ENCODE measurements around the gene BCR. TPM values are rescaled to one million over a fixed set of nuclear protein-coding genes. Genes with fewer than 3 reads are reported as not detected.
A peak's percentile ranks its signal among the peaks of the same experiment; 100 is the strongest.

Gene BCR
- total RNA-seq, 6 donors from 2014 or later, result 47.1 to 105 (median 68.6) TPM

DNA sequence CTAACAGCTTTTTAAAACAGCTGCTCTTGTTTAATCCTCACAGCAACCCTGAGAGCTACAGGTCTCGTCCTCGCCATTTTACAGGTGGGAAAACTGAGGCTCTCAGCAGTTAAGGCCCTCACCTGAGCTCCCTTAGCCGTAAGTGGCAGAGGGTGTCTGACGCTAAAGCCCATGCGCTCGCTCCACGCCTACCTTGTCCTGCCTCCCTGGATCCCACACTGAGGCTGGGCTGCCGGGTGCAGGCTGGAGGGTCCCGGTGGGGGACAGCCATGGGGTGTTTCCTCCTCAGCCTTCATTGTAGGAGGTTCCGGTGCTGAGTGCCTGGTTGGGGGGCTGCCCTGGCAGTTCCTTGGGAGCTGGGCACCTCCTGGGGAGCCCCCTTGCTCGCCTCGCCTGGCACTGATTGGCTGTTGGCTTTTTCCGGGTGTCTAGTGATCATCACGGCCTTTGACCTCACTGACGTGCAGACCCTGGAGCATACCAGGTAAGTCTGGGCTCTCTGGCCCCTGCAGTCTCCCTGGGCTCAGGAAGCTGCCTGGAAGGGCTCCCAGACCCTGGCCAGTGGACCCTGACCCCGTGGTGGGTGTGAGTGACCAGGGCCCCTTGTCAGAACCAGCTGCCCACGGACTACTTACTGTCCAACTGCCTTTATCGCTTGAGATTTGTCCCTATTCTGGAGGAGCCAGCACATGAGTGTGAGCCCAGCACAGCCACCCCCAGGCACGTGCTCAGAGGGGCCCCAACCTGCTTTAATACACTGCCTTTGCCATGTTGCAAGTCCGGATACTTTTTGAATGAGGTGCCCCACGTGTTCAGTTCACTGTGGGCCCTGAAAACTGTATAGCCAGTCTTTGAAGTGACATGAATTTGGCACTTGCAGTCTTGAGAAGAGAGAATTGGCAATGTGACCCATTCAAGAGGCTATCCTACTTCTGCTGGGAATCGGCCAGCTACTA, 22.5 kb upstream of the BCR start:
- H3K9me3 ChIP-seq, result no peaks in the 10 kb centered on the region
- H3K27me3 ChIP-seq, result no peaks in the 10 kb centered on the region
- 80 to 85% methylated on average over 14 to 16 of the region's 22 CpGs for WGBS, 2 donors
- peak in 1 of 2 donors; percentile 35 for ATAC-seq (ENCODE audit: low FRiP score in 2 of 2)
- no peak for TF ChIP-seq EP300 (IDR thresholded peaks at IDR 0.05)
- no peak for TF ChIP-seq POLR2A (IDR thresholded peaks at IDR 0.05)
- peaks cover 3 to 31% (median 20%) of the 10 kb centered on the region in 4 donors for H3K4me1 ChIP-seq
- no peaks in the 10 kb centered on the region for H3K36me3 ChIP-seq
- peak; percentile 60 to 71 for DNase-seq
- no peak overlapping the region for H3K4me3 ChIP-seq
- peak overlapping the region in 3 of 4 donors; percentile 56 to 68 (median 68) for H3K27ac ChIP-seq

DNA sequence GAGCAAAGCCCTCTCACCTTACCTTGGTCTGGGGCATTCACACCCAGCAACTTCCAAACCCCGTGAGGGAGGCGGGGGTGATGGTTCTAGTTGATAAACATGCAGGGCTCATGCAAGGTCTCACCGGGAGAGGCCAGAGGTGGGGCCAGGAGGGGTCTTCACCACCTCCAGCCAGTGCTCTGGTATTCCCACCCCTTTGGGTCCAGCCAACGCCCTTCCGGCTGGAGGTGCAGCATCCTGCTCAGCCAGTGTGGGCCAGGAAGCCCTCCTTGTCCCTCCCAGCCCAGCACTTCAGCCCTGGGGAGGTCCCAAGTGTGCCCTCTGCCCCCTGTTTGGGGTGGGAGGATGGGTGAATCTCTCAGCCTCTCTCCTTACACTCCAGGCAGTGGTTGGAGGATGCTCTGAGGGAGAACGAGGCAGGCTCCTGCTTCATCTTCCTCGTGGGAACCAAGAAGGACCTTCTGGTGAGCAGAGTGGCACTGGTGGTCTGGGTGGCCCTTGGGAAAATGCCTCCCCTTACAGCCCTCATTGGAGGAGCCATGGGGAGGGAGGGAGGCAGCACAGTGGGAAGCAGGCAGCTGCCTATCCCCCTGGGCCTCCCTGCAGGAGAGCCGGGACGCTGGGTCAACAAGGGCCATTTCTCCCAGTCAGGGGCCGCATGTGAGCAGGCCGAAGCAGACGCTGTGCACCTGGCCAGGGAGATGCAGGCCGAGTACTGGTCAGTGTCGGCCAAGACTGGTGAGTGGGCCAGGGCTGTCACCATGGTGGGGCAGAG, 21.6 kb upstream of the BCR start:
- DNase-seq (peak in 1 of 2 donors; percentile 53), ATAC-seq (ENCODE audit: low FRiP score in 2 of 2) (peak in 1 of 2 donors; percentile 2)
- Histone ChIP-seq H3K9me3 (no peaks in the 10 kb centered on the region), H3K27me3 (no peaks in the 10 kb centered on the region), H3K4me1 (peaks cover 0 to 31% (median 12%) of the 10 kb centered on the region in 4 donors), H3K27ac (peak overlapping the region in 1 of 4 donors; percentile 68), H3K4me3 (no peak overlapping the region), H3K36me3 (no peaks in the 10 kb centered on the region)
- TF ChIP-seq POLR2A (IDR thresholded peaks at IDR 0.05) (no peak), EP300 (IDR thresholded peaks at IDR 0.05) (no peak), POLR2AphosphoS5 (IDR thresholded peaks at IDR 0.05) (no peak)
- TF ChIP-seq, protein P1, sequence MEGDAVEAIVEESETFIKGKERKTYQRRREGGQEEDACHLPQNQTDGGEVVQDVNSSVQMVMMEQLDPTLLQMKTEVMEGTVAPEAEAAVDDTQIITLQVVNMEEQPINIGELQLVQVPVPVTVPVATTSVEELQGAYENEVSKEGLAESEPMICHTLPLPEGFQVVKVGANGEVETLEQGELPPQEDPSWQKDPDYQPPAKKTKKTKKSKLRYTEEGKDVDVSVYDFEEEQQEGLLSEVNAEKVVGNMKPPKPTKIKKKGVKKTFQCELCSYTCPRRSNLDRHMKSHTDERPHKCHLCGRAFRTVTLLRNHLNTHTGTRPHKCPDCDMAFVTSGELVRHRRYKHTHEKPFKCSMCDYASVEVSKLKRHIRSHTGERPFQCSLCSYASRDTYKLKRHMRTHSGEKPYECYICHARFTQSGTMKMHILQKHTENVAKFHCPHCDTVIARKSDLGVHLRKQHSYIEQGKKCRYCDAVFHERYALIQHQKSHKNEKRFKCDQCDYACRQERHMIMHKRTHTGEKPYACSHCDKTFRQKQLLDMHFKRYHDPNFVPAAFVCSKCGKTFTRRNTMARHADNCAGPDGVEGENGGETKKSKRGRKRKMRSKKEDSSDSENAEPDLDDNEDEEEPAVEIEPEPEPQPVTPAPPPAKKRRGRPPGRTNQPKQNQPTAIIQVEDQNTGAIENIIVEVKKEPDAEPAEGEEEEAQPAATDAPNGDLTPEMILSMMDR (IDR thresholded peaks at IDR 0.05), result no peak
- 61 to 79% methylated on average over 7 to 14 of the region's 14 CpGs for WGBS, 2 donors

DNA sequence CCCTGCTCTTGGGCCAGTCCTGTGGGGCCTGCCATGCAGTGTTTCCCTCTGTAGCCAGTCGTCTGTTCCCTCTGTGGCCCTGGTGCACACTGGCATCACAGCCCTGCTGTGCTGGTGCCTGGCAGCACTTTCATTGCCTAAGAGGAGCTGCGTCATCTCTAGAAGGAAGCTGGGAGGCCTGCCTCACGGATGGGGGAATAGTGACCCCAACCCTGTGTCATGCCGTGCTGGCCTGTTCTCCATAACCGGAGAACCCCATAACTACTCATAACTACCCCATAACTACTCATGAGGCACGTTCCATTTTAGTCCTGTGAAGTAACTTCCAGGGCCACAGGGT, 21.0 kb upstream of the BCR start:
- 66 to 97% methylated on average over 5 of the region's 6 CpGs for WGBS, 2 donors
- TF ChIP-seq POLR2AphosphoS5 (IDR thresholded peaks at IDR 0.05) (no peak), POLR2A (IDR thresholded peaks at IDR 0.05) (no peak), EP300 (IDR thresholded peaks at IDR 0.05) (no peak)
- TF ChIP-seq, protein P1 (IDR thresholded peaks at IDR 0.05), result no peak

DNA sequence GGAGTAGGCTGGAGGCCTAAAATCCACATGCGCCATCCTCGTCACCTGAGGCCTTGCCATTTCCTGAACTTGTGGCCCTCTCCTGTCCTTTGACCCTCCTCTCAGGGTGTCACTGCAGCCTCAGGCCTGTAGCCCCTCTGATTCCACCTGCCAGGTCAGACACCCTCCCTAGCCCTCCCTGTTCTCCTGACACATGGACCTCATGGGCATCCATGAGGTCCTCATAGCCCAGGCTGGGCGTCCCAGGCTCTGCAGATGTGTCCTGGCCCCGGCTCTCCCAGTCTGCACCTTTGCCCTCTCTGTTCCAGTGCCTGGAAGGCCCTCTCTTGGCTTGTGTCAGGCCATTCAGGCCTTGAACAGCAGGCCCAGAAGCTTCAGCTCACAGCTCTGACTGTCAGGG, 19.3 kb upstream of the BCR start:
- Histone ChIP-seq H3K4me3 (no peak overlapping the region), H3K27me3 (no peaks in the 10 kb centered on the region), H3K4me1 (peaks cover 3 to 34% (median 15%) of the 10 kb centered on the region in 4 donors), H3K36me3 (no peaks in the 10 kb centered on the region), H3K9me3 (no peaks in the 10 kb centered on the region), H3K27ac (no peak overlapping the region)
- DNase-seq (no peak), ATAC-seq (ENCODE audit: low FRiP score in 2 of 2) (no peak)
- TF ChIP-seq POLR2AphosphoS5 (IDR thresholded peaks at IDR 0.05), result no peak
- no peak for TF ChIP-seq POLR2A (IDR thresholded peaks at IDR 0.05)
- TF ChIP-seq EP300 (IDR thresholded peaks at IDR 0.05), result no peak
- TF ChIP-seq, protein P1 (IDR thresholded peaks at IDR 0.05), result no peak
- WGBS, 2 donors, result 95% methylated on average over 4 of the region's 4 CpGs; no CpG with 5 or more reads in 1 of the 2 donors

More for the DNA sequence above, 21.0 kb upstream of the BCR start:
- ATAC-seq (ENCODE audit: low FRiP score in 2 of 2) (no peak), DNase-seq (no peak)
- Histone ChIP-seq H3K4me3 (no peak overlapping the region), H3K36me3 (no peaks in the 10 kb centered on the region), H3K9me3 (no peaks in the 10 kb centered on the region), H3K27ac (peak overlapping the region in 1 of 4 donors; percentile 21), H3K4me1 (peaks cover 3 to 32% (median 14%) of the 10 kb centered on the region in 4 donors), H3K27me3 (no peaks in the 10 kb centered on the region)

DNA sequence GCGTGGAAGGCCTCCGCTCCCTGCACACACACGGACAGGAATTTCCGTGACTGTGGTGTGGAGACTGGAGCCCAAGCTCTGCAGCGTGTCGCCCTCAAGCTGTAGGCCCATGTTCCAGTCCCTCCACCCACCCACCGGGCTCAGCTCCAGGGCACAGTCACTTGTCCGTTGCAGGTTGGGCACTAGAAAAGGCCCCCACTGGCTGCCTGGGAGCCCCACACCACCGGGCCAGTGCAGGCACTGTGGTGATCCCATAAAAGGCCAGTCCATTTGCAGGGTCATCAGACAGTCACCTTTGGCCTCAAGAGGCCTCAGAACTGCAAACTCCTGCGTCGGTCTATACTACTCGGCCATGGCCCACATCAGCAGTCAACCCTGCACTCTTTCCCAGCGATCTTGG, 18.7 kb upstream of the BCR start:
- no peak for TF ChIP-seq POLR2AphosphoS5 (IDR thresholded peaks at IDR 0.05)
- no peaks in the 10 kb centered on the region for H3K36me3 ChIP-seq
- peak in 1 of 2 donors; percentile 54 for DNase-seq
- H3K27me3 ChIP-seq, result no peaks in the 10 kb centered on the region
- H3K9me3 ChIP-seq, result no peaks in the 10 kb centered on the region
- WGBS, 2 donors, result 94 to 96% methylated on average over 6 to 13 of the region's 13 CpGs
- H3K4me3 ChIP-seq, result no peak overlapping the region
- peaks cover 3 to 34% (median 14%) of the 10 kb centered on the region in 4 donors for H3K4me1 ChIP-seq
- H3K27ac ChIP-seq, result no peak overlapping the region
- no peak for ATAC-seq (ENCODE audit: low FRiP score in 2 of 2)

All from upper lobe of left lung (tissue), 6 donors.